GM23338 (cell line): ENCODE data around the gene FGF22.

ENCODE experiments used
- EZH2 ChIP-seq: fragments of 200-600 bp; sonication (generic); IDR thresholded peaks from one replicate; pipeline ENCODE4 v1.8.0; 2017; ENCODE audit warnings: antibody characterized with exemption, mild to moderate bottlenecking, low read depth; ENCODE audit not compliant: unreplicated experiment
- ZNF331 ChIP-seq: fragments of 250-450 bp; sonication (Bioruptor Pico); IDR thresholded peaks from 2 replicates; pipeline ENCODE4 v1.5.0; 2020; ENCODE audit warnings: low read depth, mild to moderate bottlenecking, moderate library complexity

DNA sequence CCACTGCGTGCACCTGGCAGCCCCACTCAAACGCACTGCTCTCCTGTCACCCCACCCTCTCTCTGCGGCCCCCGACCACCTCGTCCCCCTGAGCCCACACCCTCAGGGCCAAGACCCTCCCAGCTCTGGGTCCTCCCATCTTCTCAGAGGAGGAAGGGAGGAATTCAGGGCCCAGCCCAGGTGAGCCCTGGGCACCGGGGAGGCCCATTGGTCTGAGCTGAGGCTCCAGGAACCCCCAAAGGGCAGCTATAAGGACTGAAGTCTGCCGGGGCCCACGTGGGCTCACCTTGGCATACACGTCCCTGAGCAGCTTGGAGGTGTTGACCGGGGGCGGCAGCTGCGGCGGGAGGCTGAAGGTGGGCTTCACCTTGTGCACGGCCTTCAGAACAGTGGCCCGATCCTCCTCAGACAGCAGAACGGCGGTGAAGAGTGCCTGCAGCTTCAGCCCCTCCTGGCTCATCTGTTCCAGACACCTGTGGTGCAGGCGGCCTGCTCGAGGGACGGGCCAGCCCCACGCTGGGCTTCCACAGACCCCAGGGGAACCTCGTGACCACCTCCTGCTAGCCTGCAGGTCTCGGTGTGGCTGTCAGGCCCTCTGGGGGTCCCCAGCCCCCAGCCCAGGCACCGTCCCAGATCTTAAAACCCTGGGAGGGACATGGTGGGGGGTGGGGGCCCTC, 15.1 kb upstream of the FGF22 start:
- no peak for TF ChIP-seq ZNF331 (CRISPR knock-in tag)
- no peak for TF ChIP-seq EZH2
